GM18519 (cell line): Measurements from ENCODE around the gene ITGB5.
"Not testable (repeated sequence)": the region's sequence is repeated elsewhere in the genome, so short reads cannot be mapped to it uniquely, and the experiment has no call there.

Source experiments
- ATAC-seq: cut with Tn5 transposase; IDR thresholded peaks from one replicate; pipeline ENCODE4 v1.9.1; 2021; ENCODE audit warnings: mild to moderate bottlenecking, moderate library complexity; ENCODE audit not compliant: unreplicated experiment, low FRiP score

The ITGB5 gene

GRCh38 chr3:124791142-124791541, 96.0 kb downstream of the ITGB5 start:
- no peak for ATAC-seq

- ATAC-seq, result not testable (repeated sequence)
Observed at GRCh38 chr3:124789103-124789502, 98.1 kb downstream of the ITGB5 start.

- ATAC-seq, result no peak
Observed at GRCh38 chr3:124788254-124788745, 98.9 kb downstream of the ITGB5 start.

GRCh38 chr3:124787476-124788195, 99.5 kb downstream of the ITGB5 start:
- ATAC-seq, result no peak

- no peak for ATAC-seq
Observed at GRCh38 chr3:124786511-124787241, 100.5 kb downstream of the ITGB5 start.

GRCh38 chr3:124785973-124786372, 101.2 kb downstream of the ITGB5 start:
- ATAC-seq, result no peak

- ATAC-seq, result no peak
Observed at GRCh38 chr3:124784686-124785382, 102.3 kb downstream of the ITGB5 start.

- ATAC-seq, result no peak
Observed at GRCh38 chr3:124783696-124784095, 103.5 kb downstream of the ITGB5 start.

GRCh38 chr3:124782377-124782712, 104.8 kb downstream of the ITGB5 start:
- not testable (repeated sequence) for ATAC-seq

GRCh38 chr3:124781476-124782376, 105.4 kb downstream of the ITGB5 start:
- ATAC-seq, result no peak

- ATAC-seq, result no peak
Observed at GRCh38 chr3:124780761-124781475, 106.2 kb downstream of the ITGB5 start.

- ATAC-seq, result no peak
Observed at GRCh38 chr3:124780356-124780755, 106.8 kb downstream of the ITGB5 start.

GRCh38 chr3:124779751-124780191, 107.4 kb downstream of the ITGB5 start:
- ATAC-seq, result no peak

GRCh38 chr3:124779116-124779515, 108.0 kb downstream of the ITGB5 start:
- ATAC-seq, result no peak

- no peak for ATAC-seq
Observed at GRCh38 chr3:124777762-124778470, 109.2 kb downstream of the ITGB5 start.

- ATAC-seq, result no peak
Observed at GRCh38 chr3:124776856-124777255, 110.3 kb downstream of the ITGB5 start.

- no peak for ATAC-seq
Observed at GRCh38 chr3:124775877-124776276, 111.3 kb downstream of the ITGB5 start.

GRCh38 chr3:124774841-124775402, 112.2 kb downstream of the ITGB5 start:
- ATAC-seq, result no peak

GRCh38 chr3:124774327-124774718, 112.8 kb downstream of the ITGB5 start:
- ATAC-seq, result no peak
